Activated T-helper 2 cell treated with anti-CD3 and anti-CD28 coated beads, Interferon-gamma antibody, Interleukin-2, Interleukin-4, amounts not matched to agents 10 μg/mL and 5 μg/mL and 100 μg/mL, durations not matched to agents 14 hours and 24 hours and 36 hours (primary cell): ENCODE measurements around the gene IGF2BP2. TPM values are rescaled to one million over a fixed set of nuclear protein-coding genes. Genes with fewer than 3 reads are reported as not detected.

Experiments used
- DNase-seq: peaks from one replicate; pipeline ENCODE4 v3.0.0; 2021; ENCODE audit warnings: low spot score
- H3K27ac Mint-ChIP-seq: one replicate; pipeline ENCODE4 v1.8.0; 2021; ENCODE audit warnings: mixed read lengths
- H3K27me3 Mint-ChIP-seq: one replicate; pipeline ENCODE4 v1.8.0; 2021; ENCODE audit warnings: low read depth, mixed read lengths
- H3K36me3 Mint-ChIP-seq: one replicate; pipeline ENCODE4 v1.8.0; 2021; ENCODE audit warnings: low read depth, mixed read lengths
- H3K4me1 Mint-ChIP-seq: one replicate; pipeline ENCODE4 v1.8.0; 2021; ENCODE audit warnings: low read depth, mixed read lengths
- H3K4me3 Mint-ChIP-seq: one replicate; pipeline ENCODE4 v1.8.0; 2021; ENCODE audit warnings: low read depth, mild to moderate bottlenecking, moderate library complexity, mixed read lengths
- H3K9me3 Mint-ChIP-seq: one replicate; pipeline ENCODE4 v1.8.0; 2021; ENCODE audit warnings: mixed read lengths
- intact Hi-C: fragments of 100-400 bp; cut with micrococcal nuclease; formaldehyde crosslinking; loops from one replicate; pipeline ENCODE4 v1.15.1; 2023
- total RNA-seq: library from RNA; stranded (reverse); gene quantifications from 2 replicates; pipeline ENCODE4 v1.2.3, GENCODE V29; 2022

Gene IGF2BP2
- total RNA-seq, 1 donor from 2014 or later = 0.05 TPM

DNA sequence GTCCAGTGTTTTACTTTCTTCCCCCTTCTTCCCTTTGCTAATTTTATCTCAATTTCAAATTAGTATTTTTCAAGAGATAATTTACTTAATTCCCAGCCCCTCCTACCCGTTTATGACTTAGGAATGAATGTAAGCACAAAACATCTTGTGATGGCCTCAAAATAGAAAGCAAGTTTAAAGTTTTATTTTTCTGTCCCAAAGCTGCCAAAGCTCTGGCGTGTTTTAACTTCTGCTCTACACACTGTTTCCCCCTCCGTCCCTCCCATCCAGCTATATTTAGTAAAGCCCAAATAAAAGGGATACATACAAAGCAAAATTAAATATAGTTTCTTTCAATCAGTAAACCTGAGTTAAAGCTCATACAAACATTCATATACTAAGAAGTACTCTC is 59.9 kb downstream of the IGF2BP2 start:
- intact Hi-C loops = no loop called here
- peaks cover 31% of the 10 kb centered on the region for H3K27me3 Mint-ChIP-seq

DNA sequence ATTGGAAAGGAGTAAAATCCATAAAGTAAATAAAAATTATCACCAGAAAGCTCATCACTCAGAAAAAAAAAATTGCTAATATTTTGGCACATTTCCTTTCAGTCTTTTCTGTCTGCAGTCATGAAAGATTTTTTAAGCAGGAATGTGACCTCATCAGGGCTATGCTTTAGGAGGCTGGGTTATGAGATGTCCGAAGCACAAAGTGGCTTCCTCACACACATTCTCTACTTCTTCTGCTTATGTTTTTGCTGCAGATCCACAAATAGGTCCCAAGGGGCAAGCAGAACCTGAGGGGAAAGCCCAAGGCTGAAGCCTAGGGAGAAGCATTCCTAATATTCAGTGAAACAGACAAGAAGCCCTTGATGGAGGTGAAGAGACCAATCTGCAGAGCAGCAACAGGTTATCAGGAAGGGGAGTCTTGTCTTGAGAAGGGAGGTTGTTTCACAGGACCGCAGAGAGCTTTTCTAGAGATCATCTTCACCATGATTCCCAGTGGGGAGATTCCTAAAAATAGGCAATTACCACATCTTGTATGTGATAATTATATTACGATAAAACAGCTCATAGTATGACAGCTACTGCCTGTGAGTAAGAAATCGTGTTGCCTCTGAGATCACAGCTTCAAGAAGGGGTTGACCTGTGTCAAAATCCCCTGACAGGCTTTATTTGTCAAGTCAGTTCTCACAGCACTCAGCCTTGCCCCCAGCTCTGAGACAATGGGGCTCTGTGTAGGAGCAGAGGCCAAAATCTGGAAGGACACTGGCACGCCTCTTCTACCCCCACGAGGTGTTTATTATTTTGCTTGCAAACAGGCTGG is 60.5 kb downstream of the IGF2BP2 start:
- DNase-seq = no peak
- Mint-ChIP-seq H3K36me3 (no peaks in the 10 kb centered on the region), H3K4me1 (no peaks in the 10 kb centered on the region), H3K9me3 (no peaks in the 10 kb centered on the region), H3K27ac (no peak overlapping the region), H3K27me3 (peaks cover 33% of the 10 kb centered on the region), H3K4me3 (no peak overlapping the region)
- intact Hi-C loops = no loop called here

More for the DNA sequence above, 59.9 kb downstream of the IGF2BP2 start:
- Mint-ChIP-seq H3K9me3 (no peaks in the 10 kb centered on the region), H3K27ac (no peak overlapping the region), H3K36me3 (no peaks in the 10 kb centered on the region), H3K4me1 (no peaks in the 10 kb centered on the region), H3K4me3 (no peak overlapping the region)
- DNase-seq = no peak

DNA sequence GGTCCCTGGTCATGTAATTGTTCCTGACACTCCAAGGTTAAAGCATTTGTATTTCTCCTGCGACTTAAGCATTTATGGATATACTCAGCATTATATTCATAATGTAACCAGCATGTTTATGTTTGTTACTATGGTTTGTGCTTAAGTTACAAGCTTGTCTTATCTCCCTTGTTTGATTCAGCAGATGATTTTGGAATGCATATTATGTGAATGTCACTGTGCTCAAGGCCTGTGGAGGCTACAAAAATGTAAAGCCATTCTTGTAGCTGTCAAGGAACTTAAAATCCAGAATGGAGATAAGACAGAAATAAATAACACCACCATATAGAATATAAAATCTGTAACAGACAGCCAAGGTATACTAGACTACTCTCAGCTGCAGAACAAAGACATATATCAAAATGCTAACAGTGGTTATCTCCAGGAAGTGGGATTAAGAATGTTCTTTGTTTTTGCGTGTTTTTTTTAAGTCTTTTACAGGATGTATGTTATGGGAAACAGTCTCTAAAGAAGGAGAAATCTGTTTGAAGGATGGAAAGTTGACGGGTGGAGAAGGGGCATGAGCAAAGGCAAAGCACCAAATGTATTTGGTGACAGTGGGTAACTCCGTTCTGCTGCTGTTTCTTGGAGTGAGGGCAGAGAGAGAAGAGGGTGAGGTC is 61.4 kb downstream of the IGF2BP2 start:
- Mint-ChIP-seq H3K9me3 (no peaks in the 10 kb centered on the region), H3K36me3 (no peaks in the 10 kb centered on the region), H3K4me3 (no peak overlapping the region), H3K4me1 (no peaks in the 10 kb centered on the region), H3K27ac (no peak overlapping the region), H3K27me3 (peaks cover 38% of the 10 kb centered on the region)
- intact Hi-C loops = no loop called here
- DNase-seq = no peak

DNA sequence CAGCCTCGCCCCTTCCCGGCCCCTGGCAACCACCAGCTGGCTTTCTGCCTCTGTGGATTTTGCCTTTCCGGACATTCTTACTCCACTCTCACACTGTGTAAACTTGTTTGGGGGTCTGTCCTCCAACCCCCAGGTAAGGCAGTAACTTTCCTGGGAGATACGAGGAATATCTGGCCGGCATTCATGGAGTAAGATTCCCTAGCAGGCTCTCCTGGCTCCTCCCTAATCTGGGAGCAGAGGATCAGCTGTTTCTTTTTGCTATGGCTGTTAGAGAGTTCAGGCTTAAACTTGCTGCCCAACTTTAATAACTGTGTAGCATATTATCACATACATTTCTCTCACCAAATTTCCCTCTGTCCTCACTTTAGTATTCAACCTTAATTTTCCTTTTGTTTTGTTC is 64.3 kb downstream of the IGF2BP2 start:
- H3K4me1 Mint-ChIP-seq = no peaks in the 10 kb centered on the region
- DNase-seq = no peak
- no peaks in the 10 kb centered on the region for H3K36me3 Mint-ChIP-seq
- H3K4me3 Mint-ChIP-seq = no peak overlapping the region
- H3K27ac Mint-ChIP-seq = no peak overlapping the region
- intact Hi-C loops = no loop called here
- no peaks in the 10 kb centered on the region for H3K9me3 Mint-ChIP-seq
- peaks cover 32% of the 10 kb centered on the region for H3K27me3 Mint-ChIP-seq

DNA sequence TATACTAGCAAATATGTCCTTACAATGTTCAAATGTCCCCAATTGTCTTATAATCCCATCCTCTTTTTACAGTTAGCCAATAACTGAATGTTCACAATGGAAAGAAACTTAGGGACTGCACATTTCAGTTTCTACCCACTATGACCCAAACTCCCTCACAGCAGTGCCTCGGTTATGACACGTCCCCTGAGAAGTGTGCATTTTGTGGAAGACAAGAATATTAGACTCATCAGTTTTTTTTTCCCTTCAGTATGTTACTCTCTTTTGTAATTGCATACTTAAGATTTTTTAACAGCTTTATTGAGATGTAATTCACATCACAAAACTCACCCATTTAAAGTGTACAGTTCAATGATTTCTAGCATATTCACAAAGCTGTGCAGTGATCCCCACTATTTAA is 64.8 kb downstream of the IGF2BP2 start:
- peaks cover 27% of the 10 kb centered on the region for H3K27me3 Mint-ChIP-seq

DNA sequence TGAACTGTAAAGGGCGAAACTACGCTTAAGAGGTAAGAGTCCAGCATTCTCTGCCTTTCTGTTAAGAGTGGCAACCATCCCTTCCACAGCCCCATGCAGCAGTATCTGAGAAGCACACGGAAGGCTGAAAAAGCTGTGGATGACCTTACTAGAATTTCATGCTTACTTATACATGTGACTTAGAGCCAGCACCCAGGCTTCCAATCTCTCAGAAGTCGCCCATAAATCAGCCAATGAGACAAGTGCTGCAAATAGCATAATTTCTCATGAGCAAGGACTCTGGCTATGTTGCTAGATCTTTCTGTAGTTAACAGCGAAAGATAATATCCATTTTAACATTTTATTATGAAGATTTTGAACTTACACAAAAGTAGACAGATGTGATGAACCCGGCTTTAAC is 65.3 kb downstream of the IGF2BP2 start:
- Mint-ChIP-seq H3K9me3 (no peaks in the 10 kb centered on the region), H3K27me3 (peaks cover 24% of the 10 kb centered on the region), H3K27ac (no peak overlapping the region), H3K4me3 (no peak overlapping the region), H3K4me1 (no peaks in the 10 kb centered on the region), H3K36me3 (no peaks in the 10 kb centered on the region)
- intact Hi-C loops = no loop called here
- no peak for DNase-seq

More for the DNA sequence above, 64.8 kb downstream of the IGF2BP2 start:
- Mint-ChIP-seq H3K9me3 (no peaks in the 10 kb centered on the region), H3K4me1 (no peaks in the 10 kb centered on the region), H3K27ac (no peak overlapping the region), H3K4me3 (no peak overlapping the region), H3K36me3 (no peaks in the 10 kb centered on the region)
- intact Hi-C loops = no loop called here
- DNase-seq = no peak

DNA sequence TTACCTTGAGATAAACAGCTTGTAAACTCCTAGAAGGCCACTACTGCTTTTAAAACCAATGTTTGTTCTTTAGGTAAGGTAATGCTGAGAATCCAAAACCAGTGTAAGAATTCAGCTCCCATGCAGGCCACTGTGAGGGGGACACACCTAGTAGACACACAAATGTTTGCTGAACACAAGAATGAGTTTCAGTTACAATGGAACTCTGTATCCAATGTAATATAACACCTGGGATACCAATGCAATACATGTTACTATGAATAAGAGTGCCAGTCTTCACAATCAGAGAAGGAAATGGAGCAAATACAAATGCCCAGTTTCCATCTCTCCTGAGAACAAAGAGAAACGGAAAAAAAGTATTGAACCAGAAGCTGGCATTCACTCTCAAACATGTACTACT is 65.9 kb downstream of the IGF2BP2 start:
- DNase-seq = no peak
- Mint-ChIP-seq H3K4me3 (no peak overlapping the region), H3K36me3 (no peaks in the 10 kb centered on the region), H3K4me1 (no peaks in the 10 kb centered on the region), H3K9me3 (no peaks in the 10 kb centered on the region), H3K27ac (no peak overlapping the region), H3K27me3 (peaks cover 20% of the 10 kb centered on the region)
- intact Hi-C loops = no loop called here

DNA sequence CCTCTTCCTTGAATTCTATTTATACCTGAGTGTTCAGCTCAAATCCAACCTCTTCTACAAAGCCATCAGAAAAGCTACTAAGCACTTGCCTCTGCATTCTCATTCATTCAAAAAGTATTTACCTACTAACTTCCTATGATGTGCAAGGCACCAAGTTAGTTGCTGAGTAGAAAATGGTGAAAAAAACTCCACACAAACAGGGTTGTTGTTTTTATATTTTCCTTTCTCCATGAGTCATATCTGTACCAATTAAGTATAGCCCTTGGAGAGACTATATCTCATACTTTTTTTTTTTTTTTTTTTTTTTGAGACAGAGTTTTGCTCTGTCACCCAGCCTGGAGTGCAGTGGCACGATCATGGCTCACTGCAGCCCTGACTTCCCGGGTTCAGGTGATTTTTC is 67.7 kb downstream of the IGF2BP2 start:
- DNase-seq = no peak
- Mint-ChIP-seq H3K9me3 (no peaks in the 10 kb centered on the region), H3K27ac (no peak overlapping the region), H3K36me3 (no peaks in the 10 kb centered on the region), H3K27me3 (peaks cover 13% of the 10 kb centered on the region), H3K4me1 (no peaks in the 10 kb centered on the region), H3K4me3 (no peak overlapping the region)
- intact Hi-C loops = no loop called here

DNA sequence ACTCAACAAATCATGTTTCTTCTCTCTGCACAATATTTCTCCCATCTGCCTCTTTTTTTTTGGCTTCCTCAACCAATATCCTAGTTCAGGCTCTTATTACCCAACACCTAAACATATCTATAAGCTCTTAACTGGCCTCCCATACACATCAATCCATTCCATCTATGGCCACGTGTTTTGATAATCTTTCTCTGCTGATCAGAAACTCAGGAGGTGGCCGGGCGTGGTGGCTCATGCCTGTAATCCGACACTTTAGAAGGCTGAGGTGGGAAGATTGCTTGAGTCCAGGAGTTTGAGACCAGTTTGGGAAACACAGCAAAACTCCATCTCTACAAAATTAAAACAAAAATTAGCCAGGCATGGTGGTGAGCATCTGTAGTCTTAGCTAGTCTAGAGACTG is 68.4 kb downstream of the IGF2BP2 start:
- Mint-ChIP-seq H3K36me3 (no peaks in the 10 kb centered on the region), H3K4me1 (no peaks in the 10 kb centered on the region), H3K4me3 (no peak overlapping the region), H3K9me3 (no peaks in the 10 kb centered on the region), H3K27ac (no peak overlapping the region), H3K27me3 (peaks cover 13% of the 10 kb centered on the region)
- DNase-seq = no peak
- intact Hi-C loops = no loop called here

DNA sequence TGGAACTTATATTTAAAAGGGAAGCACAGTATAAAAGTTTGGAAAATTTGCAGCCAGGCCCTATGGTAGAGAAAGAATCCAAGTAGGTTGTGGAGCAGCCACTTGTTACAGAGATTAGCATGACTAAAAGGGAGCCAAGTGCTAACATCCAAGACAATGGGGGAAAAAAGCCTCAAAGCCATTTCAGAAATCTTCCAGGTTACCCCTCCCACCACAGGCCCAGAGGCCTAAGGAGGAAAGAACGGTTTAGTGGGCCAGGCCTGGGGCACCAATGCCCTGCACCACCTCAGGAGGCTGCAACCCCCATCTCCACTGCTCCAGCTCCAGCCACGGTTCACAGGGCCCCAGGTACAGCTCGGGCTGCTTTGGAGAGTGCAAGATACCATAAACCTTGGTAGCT is 69.9 kb downstream of the IGF2BP2 start:
- Mint-ChIP-seq H3K27ac (no peak overlapping the region), H3K4me3 (no peak overlapping the region), H3K9me3 (no peaks in the 10 kb centered on the region), H3K36me3 (no peaks in the 10 kb centered on the region), H3K4me1 (no peaks in the 10 kb centered on the region), H3K27me3 (peaks cover 9% of the 10 kb centered on the region)
- no peak for DNase-seq
- intact Hi-C loops = no loop called here

DNA sequence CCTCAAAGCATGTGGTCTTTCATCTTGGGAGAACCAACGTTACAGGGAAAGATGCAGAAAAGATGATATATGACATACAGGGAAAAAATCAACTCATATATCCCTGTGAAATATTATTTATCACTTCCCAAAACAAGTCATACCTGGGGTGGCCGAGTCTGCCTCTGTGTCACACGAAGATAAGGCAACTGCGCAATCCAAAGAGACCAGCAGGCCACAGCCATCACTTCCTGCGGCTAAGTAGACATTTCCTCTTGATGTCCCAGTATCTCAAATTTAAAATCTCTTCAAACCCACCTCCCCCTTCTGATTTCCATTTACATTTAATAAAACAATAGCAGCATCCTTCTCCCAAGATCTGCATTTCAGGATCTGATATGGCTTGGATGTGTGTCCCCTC is 71.5 kb downstream of the IGF2BP2 start:
- Mint-ChIP-seq H3K27ac (no peak overlapping the region), H3K36me3 (no peaks in the 10 kb centered on the region), H3K27me3 (peaks cover 3% of the 10 kb centered on the region), H3K9me3 (no peaks in the 10 kb centered on the region), H3K4me3 (no peak overlapping the region), H3K4me1 (no peaks in the 10 kb centered on the region)
- no peak for DNase-seq
- intact Hi-C loops = no loop called here

DNA sequence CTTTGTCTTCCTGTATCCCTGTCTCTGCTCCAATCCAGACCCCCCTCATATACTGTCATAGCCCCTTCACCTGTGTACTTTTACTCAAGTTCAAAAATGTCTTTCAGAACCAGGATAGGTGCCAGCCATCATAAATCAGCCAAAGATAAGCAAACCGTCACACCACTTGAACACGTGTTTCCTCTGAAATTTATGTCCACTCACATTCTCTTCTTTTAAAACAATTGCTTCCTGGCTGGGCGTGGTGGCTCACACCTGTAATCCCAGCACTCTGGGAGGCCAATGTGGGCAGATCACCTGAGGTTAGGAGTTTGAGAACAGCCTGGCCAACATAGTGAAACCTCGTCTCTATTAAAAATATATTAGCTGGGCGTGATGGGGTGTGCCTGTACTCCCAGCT is 74.1 kb downstream of the IGF2BP2 start:
- H3K9me3 Mint-ChIP-seq = no peaks in the 10 kb centered on the region
- H3K27me3 Mint-ChIP-seq = peaks cover 11% of the 10 kb centered on the region
- no peaks in the 10 kb centered on the region for H3K4me1 Mint-ChIP-seq
- intact Hi-C loops = no loop called here
- H3K27ac Mint-ChIP-seq = no peak overlapping the region
- H3K36me3 Mint-ChIP-seq = no peaks in the 10 kb centered on the region
- DNase-seq = no peak
- H3K4me3 Mint-ChIP-seq = no peak overlapping the region

DNA sequence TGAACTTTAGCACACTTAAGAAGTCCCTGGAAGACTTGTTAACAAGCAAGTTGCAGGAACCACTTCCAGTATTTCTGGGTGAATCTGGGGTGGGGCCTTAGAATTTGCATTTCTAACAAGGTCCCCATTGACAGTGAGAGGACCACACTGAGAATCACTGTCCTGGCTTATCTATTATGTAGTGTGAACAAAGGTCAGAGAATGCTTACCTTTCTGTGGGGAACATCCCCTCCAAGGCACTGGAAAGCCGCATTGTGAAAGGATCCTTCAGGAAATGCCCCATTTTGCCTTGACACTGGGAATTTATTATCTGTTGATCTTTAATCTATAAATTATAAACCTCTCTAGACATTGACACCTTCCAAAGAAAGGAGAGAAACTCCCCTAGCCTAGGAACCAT is 74.8 kb downstream of the IGF2BP2 start:
- Mint-ChIP-seq H3K27me3 (peaks cover 11% of the 10 kb centered on the region), H3K9me3 (no peaks in the 10 kb centered on the region), H3K4me3 (no peak overlapping the region), H3K36me3 (no peaks in the 10 kb centered on the region), H3K27ac (no peak overlapping the region), H3K4me1 (peaks cover 4% of the 10 kb centered on the region)
- intact Hi-C loops = no loop called here
- no peak for DNase-seq
